HEK293 (cell line): Measurements from ENCODE around the gene FAM171A1.

Source experiments
- CTCF ChIA-PET: fragments of 350-600 bp; formaldehyde crosslinking; extraction: SDS; loops from one replicate; lab custom pipeline; 2021; ENCODE audit warnings: antibody characterized with exemption; lab: Yijun Ruan, JAX
- POLR2A ChIA-PET: fragments of 300-600 bp; formaldehyde crosslinking; extraction: SDS; loops from one replicate; lab custom pipeline; 2020; ENCODE audit warnings: antibody characterized with exemption, inconsistent platforms; lab: Yijun Ruan, JAX
- H3K27ac ChIP-seq: fragments of 200-500 bp; sonication (Bioruptor generic); 2 replicates; pipeline ENCODE4 v1.5.1; 2014; ENCODE audit warnings: low read depth, low read length, control low read depth, inconsistent platforms; ENCODE audit errors: extremely low read depth
- H3K36me3 ChIP-seq, 2 experiments: fragments of 200-500 bp in 1 of 2; sonication (Bioruptor generic) in 1 of 2; 1 replicate in 1 of 2; 2 replicates in 1 of 2; pipeline ENCODE4 v1.5.1; 2014 to 2017; ENCODE audit warnings: inconsistent platforms in 2 of 2, low read length in 2 of 2; ENCODE audit not compliant: control insufficient read depth in 2 of 2, insufficient read depth in 1 of 2
- H3K4me1 ChIP-seq: fragments of 200-500 bp; sonication (Bioruptor generic); 2 replicates; pipeline ENCODE4 v1.5.1; 2014; ENCODE audit warnings: mild to moderate bottlenecking, low read length, inconsistent platforms; ENCODE audit not compliant: control insufficient read depth, insufficient read depth
- H3K4me3 ChIP-seq: 2 replicates; pipeline ENCODE4 v1.5.1; 2011; ENCODE audit warnings: low read depth, mild to moderate bottlenecking, control low read depth, low read length, moderate library complexity
- H3K9me3 ChIP-seq: fragments of 200-500 bp; sonication (Bioruptor generic); 2 replicates; pipeline ENCODE4 v1.5.1; 2014; ENCODE audit warnings: low read depth, low read length, inconsistent platforms; ENCODE audit not compliant: control insufficient read depth, insufficient read depth
- FEZF1 ChIP-seq: fragments of 450-650 bp; formaldehyde crosslinking; IDR thresholded peaks from 2 replicates; pipeline ENCODE4 v1.5.1; 2016; ENCODE audit warnings: missing biosample characterization, missing genetic modification characterization
- GLIS1 ChIP-seq: fragments of 450-650 bp; formaldehyde crosslinking; IDR thresholded peaks from 2 replicates; pipeline ENCODE4 v1.5.1; 2016; ENCODE audit warnings: missing biosample characterization, missing genetic modification characterization
- KLF9 ChIP-seq: fragments of 450-650 bp; formaldehyde crosslinking; IDR thresholded peaks from 2 replicates; pipeline ENCODE4 v1.5.1; 2016; ENCODE audit warnings: missing biosample characterization, missing genetic modification characterization, low read depth
- PRDM1 ChIP-seq: fragments of 450-650 bp; formaldehyde crosslinking; IDR thresholded peaks from 2 replicates; pipeline ENCODE4; 2016; ENCODE audit warnings: missing biosample characterization, missing genetic modification characterization
- ZBTB17 ChIP-seq: fragments of 450-650 bp; formaldehyde crosslinking; IDR thresholded peaks from 2 replicates; pipeline ENCODE4 v1.5.1; 2016; ENCODE audit warnings: missing biosample characterization, missing genetic modification characterization
- ZNF23 ChIP-seq: fragments of 450-650 bp; formaldehyde crosslinking; IDR thresholded peaks from 2 replicates; pipeline ENCODE4 v1.5.1; 2016; ENCODE audit warnings: missing biosample characterization, missing genetic modification characterization, borderline replicate concordance
- ZNF302 ChIP-seq: fragments of 450-650 bp; formaldehyde crosslinking; IDR thresholded peaks from 2 replicates; pipeline ENCODE4 v1.5.1; 2016; ENCODE audit warnings: missing biosample characterization, missing genetic modification characterization, low read depth
- ZNF48 ChIP-seq: fragments of 450-650 bp; formaldehyde crosslinking; IDR thresholded peaks from 2 replicates; pipeline ENCODE4 v1.5.1; 2016; ENCODE audit warnings: missing biosample characterization, missing genetic modification characterization
- ZNF610 ChIP-seq: fragments of 450-650 bp; formaldehyde crosslinking; IDR thresholded peaks from 2 replicates; pipeline ENCODE4 v1.5.1; 2016; ENCODE audit warnings: missing biosample characterization, missing genetic modification characterization, borderline replicate concordance
- ZNF701 ChIP-seq: fragments of 450-650 bp; formaldehyde crosslinking; IDR thresholded peaks from 2 replicates; pipeline ENCODE4 v1.5.1; 2016; ENCODE audit warnings: missing biosample characterization, missing genetic modification characterization
- ZNF837 ChIP-seq: fragments of 450-650 bp; formaldehyde crosslinking; IDR thresholded peaks from 2 replicates; pipeline ENCODE4 v1.5.1; 2016; ENCODE audit warnings: missing biosample characterization, missing genetic modification characterization
- TF ChIP-seq, protein P1 (sequence below): fragments of 450-650 bp; formaldehyde crosslinking; conservative IDR thresholded peaks from 2 replicates; pipeline ENCODE4 v1.5.1; 2016; ENCODE audit warnings: low read depth, missing biosample characterization, missing genetic modification characterization
- TF ChIP-seq, protein P2 (sequence below): fragments of 450-650 bp; formaldehyde crosslinking; IDR thresholded peaks from 2 replicates; pipeline ENCODE4 v1.5.1; 2016; ENCODE audit warnings: missing biosample characterization, missing genetic modification characterization

FAM171A1 gene

DNA sequence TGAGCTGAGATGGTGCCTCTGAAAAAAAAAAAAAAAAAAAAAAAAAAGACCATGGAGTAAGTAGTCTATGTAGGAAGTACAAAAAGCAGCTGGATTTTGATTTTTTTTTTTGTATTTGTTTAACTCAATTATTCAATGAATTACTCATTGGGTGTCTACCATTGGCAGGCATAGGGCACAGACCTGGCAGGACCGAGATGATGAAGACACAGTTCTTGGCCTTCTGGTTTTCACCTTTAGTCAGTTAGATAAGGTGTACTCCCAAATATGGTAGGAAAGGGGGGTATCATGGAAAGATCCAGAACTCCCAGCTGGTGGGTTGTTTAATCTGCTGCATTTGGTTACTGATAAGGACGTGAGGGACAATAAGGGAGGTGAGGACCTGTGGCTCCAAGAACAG, 105.5 kb downstream of the FAM171A1 start (continued):
- TF ChIP-seq, protein P1, sequence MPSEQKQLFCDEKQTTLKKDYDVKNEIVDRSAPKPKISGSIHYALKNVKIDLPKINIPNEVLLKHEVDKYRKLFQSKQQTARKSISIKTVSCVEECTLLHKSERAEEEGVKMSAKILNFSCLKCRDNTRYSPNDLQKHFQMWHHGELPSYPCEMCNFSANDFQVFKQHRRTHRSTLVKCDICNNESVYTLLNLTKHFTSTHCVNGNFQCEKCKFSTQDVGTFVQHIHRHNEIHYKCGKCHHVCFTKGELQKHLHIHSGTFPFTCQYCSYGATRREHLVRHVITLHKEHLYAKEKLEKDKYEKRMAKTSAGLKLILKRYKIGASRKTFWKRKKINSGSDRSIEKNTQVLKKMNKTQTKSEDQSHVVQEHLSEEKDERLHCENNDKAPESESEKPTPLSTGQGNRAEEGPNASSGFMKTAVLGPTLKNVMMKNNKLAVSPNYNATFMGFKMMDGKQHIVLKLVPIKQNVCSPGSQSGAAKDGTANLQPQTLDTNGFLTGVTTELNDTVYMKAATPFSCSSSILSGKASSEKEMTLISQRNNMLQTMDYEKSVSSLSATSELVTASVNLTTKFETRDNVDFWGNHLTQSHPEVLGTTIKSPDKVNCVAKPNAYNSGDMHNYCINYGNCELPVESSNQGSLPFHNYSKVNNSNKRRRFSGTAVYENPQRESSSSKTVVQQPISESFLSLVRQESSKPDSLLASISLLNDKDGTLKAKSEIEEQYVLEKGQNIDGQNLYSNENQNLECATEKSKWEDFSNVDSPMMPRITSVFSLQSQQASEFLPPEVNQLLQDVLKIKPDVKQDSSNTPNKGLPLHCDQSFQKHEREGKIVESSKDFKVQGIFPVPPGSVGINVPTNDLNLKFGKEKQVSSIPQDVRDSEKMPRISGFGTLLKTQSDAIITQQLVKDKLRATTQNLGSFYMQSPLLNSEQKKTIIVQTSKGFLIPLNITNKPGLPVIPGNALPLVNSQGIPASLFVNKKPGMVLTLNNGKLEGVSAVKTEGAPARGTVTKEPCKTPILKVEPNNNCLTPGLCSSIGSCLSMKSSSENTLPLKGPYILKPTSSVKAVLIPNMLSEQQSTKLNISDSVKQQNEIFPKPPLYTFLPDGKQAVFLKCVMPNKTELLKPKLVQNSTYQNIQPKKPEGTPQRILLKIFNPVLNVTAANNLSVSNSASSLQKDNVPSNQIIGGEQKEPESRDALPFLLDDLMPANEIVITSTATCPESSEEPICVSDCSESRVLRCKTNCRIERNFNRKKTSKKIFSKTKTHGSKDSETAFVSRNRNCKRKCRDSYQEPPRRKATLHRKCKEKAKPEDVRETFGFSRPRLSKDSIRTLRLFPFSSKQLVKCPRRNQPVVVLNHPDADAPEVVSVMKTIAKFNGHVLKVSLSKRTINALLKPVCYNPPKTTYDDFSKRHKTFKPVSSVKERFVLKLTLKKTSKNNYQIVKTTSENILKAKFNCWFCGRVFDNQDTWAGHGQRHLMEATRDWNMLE (tag by site-specific recombination): no peak
- TF ChIP-seq FEZF1 (no peak), ZNF610 (tag by site-specific recombination) (no peak), ZNF837 (tag by site-specific recombination) (no peak), ZBTB17 (no peak), ZNF302 (no peak), ZNF701 (tag by site-specific recombination) (no peak), PRDM1 (tag by site-specific recombination) (no peak), GLIS1 (tag by site-specific recombination) (no peak)
- TF ChIP-seq, protein P2, sequence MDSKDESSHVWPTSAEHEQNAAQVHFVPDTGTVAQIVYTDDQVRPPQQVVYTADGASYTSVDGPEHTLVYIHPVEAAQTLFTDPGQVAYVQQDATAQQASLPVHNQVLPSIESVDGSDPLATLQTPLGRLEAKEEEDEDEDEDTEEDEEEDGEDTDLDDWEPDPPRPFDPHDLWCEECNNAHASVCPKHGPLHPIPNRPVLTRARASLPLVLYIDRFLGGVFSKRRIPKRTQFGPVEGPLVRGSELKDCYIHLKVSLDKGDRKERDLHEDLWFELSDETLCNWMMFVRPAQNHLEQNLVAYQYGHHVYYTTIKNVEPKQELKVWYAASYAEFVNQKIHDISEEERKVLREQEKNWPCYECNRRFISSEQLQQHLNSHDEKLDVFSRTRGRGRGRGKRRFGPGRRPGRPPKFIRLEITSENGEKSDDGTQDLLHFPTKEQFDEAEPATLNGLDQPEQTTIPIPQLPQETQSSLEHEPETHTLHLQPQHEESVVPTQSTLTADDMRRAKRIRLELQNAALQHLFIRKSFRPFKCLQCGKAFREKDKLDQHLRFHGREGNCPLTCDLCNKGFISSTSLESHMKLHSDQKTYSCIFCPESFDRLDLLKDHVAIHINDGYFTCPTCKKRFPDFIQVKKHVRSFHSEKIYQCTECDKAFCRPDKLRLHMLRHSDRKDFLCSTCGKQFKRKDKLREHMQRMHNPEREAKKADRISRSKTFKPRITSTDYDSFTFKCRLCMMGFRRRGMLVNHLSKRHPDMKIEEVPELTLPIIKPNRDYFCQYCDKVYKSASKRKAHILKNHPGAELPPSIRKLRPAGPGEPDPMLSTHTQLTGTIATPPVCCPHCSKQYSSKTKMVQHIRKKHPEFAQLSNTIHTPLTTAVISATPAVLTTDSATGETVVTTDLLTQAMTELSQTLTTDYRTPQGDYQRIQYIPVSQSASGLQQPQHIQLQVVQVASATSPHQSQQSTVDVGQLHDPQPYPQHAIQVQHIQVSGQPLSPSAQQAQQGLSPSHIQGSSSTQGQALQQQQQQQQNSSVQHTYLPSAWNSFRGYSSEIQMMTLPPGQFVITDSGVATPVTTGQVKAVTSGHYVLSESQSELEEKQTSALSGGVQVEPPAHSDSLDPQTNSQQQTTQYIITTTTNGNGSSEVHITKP (tag by site-specific recombination): no peak

DNA sequence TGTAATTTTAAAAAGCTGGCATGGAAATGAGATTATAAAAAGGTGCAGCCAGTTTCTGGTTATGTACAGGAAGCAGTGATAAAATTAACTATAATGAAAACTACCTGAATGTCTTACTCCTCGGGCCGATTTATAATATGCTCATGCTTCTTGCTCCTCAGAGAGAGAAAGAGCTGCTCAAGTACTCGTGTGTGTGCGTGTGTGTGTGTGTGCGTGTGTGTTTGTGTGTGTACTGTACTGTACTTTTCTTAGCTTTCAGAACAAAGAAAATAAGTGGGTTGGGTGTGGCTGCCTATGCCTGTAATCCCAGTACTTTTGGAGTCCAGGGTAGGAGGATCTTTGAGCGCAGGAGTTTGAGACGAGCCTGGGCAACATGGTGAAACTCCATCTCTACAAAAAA, 106.0 kb downstream of the FAM171A1 start:
- POLR2A ChIA-PET: no interaction called here
- Histone ChIP-seq H3K4me3 (no peak overlapping the region), H3K4me1 (no peaks in the 10 kb centered on the region), H3K36me3 (peaks cover 0 to 14% of the 10 kb centered on the region in 2 experiments; a peak in 2 of 3 replicates)
- TF ChIP-seq ZNF48 (tag by site-specific recombination): no peak
- TF ChIP-seq, protein P1 (tag by site-specific recombination): no peak
- TF ChIP-seq ZNF23: no peak
- no peak for TF ChIP-seq KLF9 (tag by site-specific recombination)
- TF ChIP-seq, all 188 proteins: peak for 0
- Histone ChIP-seq H3K27ac (no peak overlapping the region), H3K9me3 (no peaks in the 10 kb centered on the region)
- CTCF ChIA-PET: interaction anchor here (0.6 kb wide), 1 partner anchor 1176 kb away, joined by 4 read pairs; no protein-coding TSS in a partner anchor
